ENCODE results near the gene CNNM3.

CNNM3 gene

DNA sequence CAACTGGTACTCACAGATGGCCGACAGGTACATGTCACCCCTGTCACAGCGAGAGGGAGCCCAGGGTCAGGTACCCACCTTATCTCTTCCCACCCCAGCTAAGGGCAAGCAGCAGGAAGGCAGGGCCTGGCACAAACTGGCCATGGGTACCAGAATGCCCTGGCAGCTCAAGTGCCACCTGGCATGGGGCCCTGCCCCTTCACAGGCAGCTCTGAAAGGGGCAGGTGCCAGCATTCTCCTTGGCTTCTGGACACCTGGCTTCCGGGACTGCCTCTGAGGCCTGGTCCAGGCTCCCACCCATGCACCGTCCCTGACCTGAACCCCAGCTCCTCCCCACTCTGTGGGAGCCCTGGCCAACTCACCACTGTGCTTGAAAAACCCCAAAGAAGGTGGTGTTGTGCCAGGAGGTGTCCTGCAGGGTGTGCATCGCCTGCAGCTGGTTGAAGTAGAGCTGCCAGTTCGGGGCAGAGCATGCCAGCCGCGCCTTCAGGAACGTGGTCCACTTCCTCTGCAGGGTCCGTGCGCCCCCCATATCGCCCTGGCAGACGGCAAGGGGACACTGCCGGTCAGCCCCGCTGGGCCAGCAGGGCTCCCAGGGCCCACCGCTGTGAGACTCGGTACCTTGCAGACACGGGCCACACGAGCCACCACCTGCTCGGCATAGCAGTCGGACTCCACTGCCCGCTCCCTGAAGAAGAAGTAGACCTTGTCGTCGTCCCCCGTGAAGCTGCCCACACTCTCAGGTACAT lies 48.4 kb downstream of the CNNM3 start:
- no peak overlapping the region for H3K27ac ChIP-seq
- TF ChIP-seq, protein P1, sequence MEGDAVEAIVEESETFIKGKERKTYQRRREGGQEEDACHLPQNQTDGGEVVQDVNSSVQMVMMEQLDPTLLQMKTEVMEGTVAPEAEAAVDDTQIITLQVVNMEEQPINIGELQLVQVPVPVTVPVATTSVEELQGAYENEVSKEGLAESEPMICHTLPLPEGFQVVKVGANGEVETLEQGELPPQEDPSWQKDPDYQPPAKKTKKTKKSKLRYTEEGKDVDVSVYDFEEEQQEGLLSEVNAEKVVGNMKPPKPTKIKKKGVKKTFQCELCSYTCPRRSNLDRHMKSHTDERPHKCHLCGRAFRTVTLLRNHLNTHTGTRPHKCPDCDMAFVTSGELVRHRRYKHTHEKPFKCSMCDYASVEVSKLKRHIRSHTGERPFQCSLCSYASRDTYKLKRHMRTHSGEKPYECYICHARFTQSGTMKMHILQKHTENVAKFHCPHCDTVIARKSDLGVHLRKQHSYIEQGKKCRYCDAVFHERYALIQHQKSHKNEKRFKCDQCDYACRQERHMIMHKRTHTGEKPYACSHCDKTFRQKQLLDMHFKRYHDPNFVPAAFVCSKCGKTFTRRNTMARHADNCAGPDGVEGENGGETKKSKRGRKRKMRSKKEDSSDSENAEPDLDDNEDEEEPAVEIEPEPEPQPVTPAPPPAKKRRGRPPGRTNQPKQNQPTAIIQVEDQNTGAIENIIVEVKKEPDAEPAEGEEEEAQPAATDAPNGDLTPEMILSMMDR (IDR thresholded peaks at IDR 0.05) = no peak
- no peak for TF ChIP-seq ZFX (IDR thresholded peaks at IDR 0.05; ENCODE audit: borderline replicate concordance)

DNA sequence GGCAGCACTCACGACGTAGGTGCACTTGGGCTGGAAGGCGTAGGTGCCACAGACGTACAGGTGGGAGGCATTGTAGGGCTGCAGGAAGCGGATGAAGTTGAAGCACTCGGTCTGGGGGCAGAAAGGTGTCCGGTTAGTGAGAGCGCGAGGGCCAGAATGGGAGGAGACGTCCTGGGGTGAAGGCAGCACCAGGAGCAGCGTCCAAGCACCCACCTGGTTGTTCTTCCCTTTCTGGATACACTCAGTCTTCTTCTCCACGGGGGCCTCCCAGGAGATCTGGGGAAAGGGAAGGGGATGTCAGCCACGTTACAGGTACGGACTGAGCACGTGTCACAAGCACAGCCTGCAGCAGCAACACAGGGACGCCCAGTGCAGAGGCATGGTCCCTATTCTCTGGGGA lies 49.6 kb downstream of the CNNM3 start:
- no peak overlapping the region for H3K27ac ChIP-seq
- no peak for TF ChIP-seq ZFX (IDR thresholded peaks at IDR 0.05; ENCODE audit: borderline replicate concordance)
- TF ChIP-seq, protein P1 (IDR thresholded peaks at IDR 0.05) = no peak

- no peak overlapping the region for H3K27ac ChIP-seq
- TF ChIP-seq, protein P1 (IDR thresholded peaks at IDR 0.05) = no peak
- no peak for TF ChIP-seq ZFX (IDR thresholded peaks at IDR 0.05; ENCODE audit: borderline replicate concordance)
These were observed 50.1 kb downstream of the CNNM3 start for GRCh38 chr2:96866149-96866548.

- TF ChIP-seq ZFX (IDR thresholded peaks at IDR 0.05; ENCODE audit: borderline replicate concordance) = no peak
- TF ChIP-seq, protein P1 (IDR thresholded peaks at IDR 0.05) = no peak
- no peak overlapping the region for H3K27ac ChIP-seq
These were observed 50.5 kb downstream of the CNNM3 start for GRCh38 chr2:96866586-96866985.

GRCh38 chr2:96866986-96867755 lies 51.1 kb downstream of the CNNM3 start:
- no peak for TF ChIP-seq ZFX (IDR thresholded peaks at IDR 0.05; ENCODE audit: borderline replicate concordance)
- TF ChIP-seq, protein P1 (IDR thresholded peaks at IDR 0.05) = no peak
- H3K27ac ChIP-seq = peak overlapping the region; percentile 79

GRCh38 chr2:96867756-96868554 lies 51.9 kb downstream of the CNNM3 start:
- H3K27ac ChIP-seq = peak overlapping the region; percentile 79
- TF ChIP-seq, protein P1 (IDR thresholded peaks at IDR 0.05) = no peak
- TF ChIP-seq ZFX (IDR thresholded peaks at IDR 0.05; ENCODE audit: borderline replicate concordance) = no peak
